Esophagus muscularis mucosa (tissue), 4 donors: ENCODE data around the gene DOK5. TPM values are rescaled to one million over a fixed set of nuclear protein-coding genes. Genes with fewer than 3 reads are reported as not detected.

Experiments
- DNase-seq: peaks from one replicate; pipeline ENCODE4 v3.0.0-alpha.2; 2017; ENCODE audit errors: extremely low spot score
- H3K27ac ChIP-seq, 4 donors: fragments of 200-600 bp; sonication (generic); replicated peaks in 1 of 4; 1 replicate in 3 of 4; 2 replicates in 1 of 4; pipeline ENCODE4 v1.5.1; 2016 to 2019; ENCODE audit warnings: mild to moderate bottlenecking in 1 of 4
- H3K27me3 ChIP-seq, 4 donors: fragments of 200-600 bp; sonication (generic); one replicate each; pipeline versions ENCODE4 v1.5.1 to v1.6.0; 2016 to 2019
- H3K36me3 ChIP-seq, 4 donors: fragments of 200-600 bp; sonication (generic); one replicate each; pipeline ENCODE4 v1.5.1; 2016 to 2019
- H3K4me1 ChIP-seq, 4 donors: fragments of 200-600 bp; sonication (generic); one replicate each; pipeline ENCODE4 v1.5.1; 2016 to 2019
- H3K4me3 ChIP-seq, 4 donors: fragments of 200-600 bp; sonication (generic); 1 replicate in 2 of 4; 2 replicates in 2 of 4; pipeline ENCODE4 v1.5.1; 2016 to 2019; ENCODE audit warnings: mild to moderate bottlenecking in 4 of 4, moderate library complexity in 1 of 4
- H3K9me3 ChIP-seq, 4 donors: fragments of 200-600 bp; sonication (generic); 1 replicate in 3 of 4; 2 replicates in 1 of 4; pipeline ENCODE4 v1.5.1; 2016 to 2019
- EP300 ChIP-seq: sonication (generic); formaldehyde crosslinking; IDR thresholded peaks from one replicate; pipeline ENCODE4 v1.6.1; 2017; ENCODE audit warnings: antibody characterized with exemption
- POLR2A ChIP-seq: fragments of 450-650 bp; IDR thresholded peaks from one replicate; pipeline ENCODE4 v1.6.1; 2017; ENCODE audit warnings: antibody characterized with exemption, moderate library complexity, mild to moderate bottlenecking, low read depth
- POLR2AphosphoS5 ChIP-seq, 2 donors: sonication (generic); formaldehyde crosslinking; IDR thresholded peaks; one replicate each; pipeline ENCODE4 v1.6.1; 2017; ENCODE audit warnings: antibody characterized with exemption in 2 of 2
- WGBS: methylation state at CpG from one replicate; pipeline ENCODE4 v1.1.5; 2018; 5-methylcytosine and 5-hydroxymethylcytosine counted together
- intact Hi-C: fragments of 100-400 bp; cut with DNase I; formaldehyde crosslinking; loops from one replicate; pipeline ENCODE4 v1.15.1; 2023
- total RNA-seq, 4 donors: library from RNA; depleted of rRNA; stranded (reverse); fragments of >200 nt; gene quantifications; one replicate each; pipeline versions ENCODE4 v1.1.0 to v1.2.1, GENCODE V29; 2016
- TF ChIP-seq, protein P1 (sequence below), 3 experiments: fragments of 200-600 bp in 2 of 3; fragments of 450-650 bp in 1 of 3; sonication (generic) in 2 of 3; IDR thresholded peaks; one replicate each; pipeline ENCODE4 v1.5.1; 2017 to 2019; ENCODE audit warnings: antibody characterized with exemption in 3 of 3, mild to moderate bottlenecking in 2 of 3, moderate library complexity in 1 of 3

The DOK5 gene
- total RNA-seq, 4 donors from 2014 or later: 0.32 to 1.5 (median 0.79) TPM

DNA sequence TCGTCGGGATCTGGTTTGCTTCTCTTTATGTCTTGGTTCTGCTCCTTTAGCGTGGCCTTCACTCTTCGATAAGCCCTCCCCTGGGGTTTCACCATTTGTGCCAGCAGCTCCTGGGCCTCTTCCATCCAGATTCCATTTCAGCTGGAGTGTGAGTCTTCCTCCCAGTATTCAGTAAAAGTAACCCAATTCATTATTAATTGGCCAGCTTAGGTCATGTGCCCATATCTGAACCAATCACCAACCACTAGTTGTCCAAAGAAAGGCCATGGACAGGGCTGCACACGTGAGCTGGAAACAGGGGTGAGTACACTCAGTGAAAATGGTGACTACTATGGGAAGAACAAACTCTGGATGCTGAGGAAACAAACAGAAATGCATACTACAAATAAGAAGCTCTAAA is 2.8 kb upstream of the DOK5 start:
- Histone ChIP-seq H3K4me1 (peaks cover 4 to 26% (median 17%) of the 10 kb centered on the region in 4 donors), H3K9me3 (no peaks in the 10 kb centered on the region), H3K27ac (no peak overlapping the region), H3K4me3 (no peak overlapping the region), H3K27me3 (peaks cover 0 to 26% (median 6%) of the 10 kb centered on the region in 4 donors), H3K36me3 (no peaks in the 10 kb centered on the region)
- 86% methylated on average over 5 of the region's 5 CpGs for WGBS
- DNase-seq: no peak
- no peak for TF ChIP-seq EP300
- TF ChIP-seq, protein P1, sequence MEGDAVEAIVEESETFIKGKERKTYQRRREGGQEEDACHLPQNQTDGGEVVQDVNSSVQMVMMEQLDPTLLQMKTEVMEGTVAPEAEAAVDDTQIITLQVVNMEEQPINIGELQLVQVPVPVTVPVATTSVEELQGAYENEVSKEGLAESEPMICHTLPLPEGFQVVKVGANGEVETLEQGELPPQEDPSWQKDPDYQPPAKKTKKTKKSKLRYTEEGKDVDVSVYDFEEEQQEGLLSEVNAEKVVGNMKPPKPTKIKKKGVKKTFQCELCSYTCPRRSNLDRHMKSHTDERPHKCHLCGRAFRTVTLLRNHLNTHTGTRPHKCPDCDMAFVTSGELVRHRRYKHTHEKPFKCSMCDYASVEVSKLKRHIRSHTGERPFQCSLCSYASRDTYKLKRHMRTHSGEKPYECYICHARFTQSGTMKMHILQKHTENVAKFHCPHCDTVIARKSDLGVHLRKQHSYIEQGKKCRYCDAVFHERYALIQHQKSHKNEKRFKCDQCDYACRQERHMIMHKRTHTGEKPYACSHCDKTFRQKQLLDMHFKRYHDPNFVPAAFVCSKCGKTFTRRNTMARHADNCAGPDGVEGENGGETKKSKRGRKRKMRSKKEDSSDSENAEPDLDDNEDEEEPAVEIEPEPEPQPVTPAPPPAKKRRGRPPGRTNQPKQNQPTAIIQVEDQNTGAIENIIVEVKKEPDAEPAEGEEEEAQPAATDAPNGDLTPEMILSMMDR (IDR thresholded peaks at IDR 0.05): no peak
- TF ChIP-seq POLR2AphosphoS5 (IDR thresholded peaks at IDR 0.05): no peak
- TF ChIP-seq POLR2A: no peak
- intact Hi-C loops: no loop called here

DNA sequence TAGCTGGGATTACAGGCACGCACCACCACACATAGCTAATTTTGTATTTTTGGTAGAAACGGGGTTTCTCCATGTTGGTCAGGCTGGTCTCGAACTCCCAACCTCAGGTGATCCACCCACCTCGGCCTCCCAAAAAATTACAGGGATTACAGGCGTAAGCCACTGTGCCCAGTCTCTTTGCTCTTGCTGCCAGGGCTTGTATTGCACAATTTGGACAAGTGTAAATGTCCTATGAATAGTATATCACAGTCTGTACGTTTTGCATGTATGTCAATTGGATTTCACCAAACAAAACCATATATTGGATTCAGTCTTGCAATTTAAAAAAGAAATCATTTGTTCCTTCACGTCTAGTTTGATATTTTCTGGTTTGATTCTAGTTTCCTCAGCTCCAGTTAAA is 2.1 kb upstream of the DOK5 start:
- DNase-seq: no peak
- Histone ChIP-seq H3K27ac (no peak overlapping the region), H3K4me1 (peaks cover 4 to 26% (median 17%) of the 10 kb centered on the region in 4 donors), H3K4me3 (no peak overlapping the region), H3K27me3 (peaks cover 0 to 33% (median 6%) of the 10 kb centered on the region in 4 donors), H3K9me3 (no peaks in the 10 kb centered on the region), H3K36me3 (no peaks in the 10 kb centered on the region)
- TF ChIP-seq POLR2AphosphoS5 (IDR thresholded peaks at IDR 0.05) (no peak), POLR2A (no peak), EP300 (no peak)
- TF ChIP-seq, protein P1 (IDR thresholded peaks at IDR 0.05): no peak
- WGBS: 88% methylated on average over 7 of the region's 7 CpGs
- intact Hi-C loops: no loop called here

DNA sequence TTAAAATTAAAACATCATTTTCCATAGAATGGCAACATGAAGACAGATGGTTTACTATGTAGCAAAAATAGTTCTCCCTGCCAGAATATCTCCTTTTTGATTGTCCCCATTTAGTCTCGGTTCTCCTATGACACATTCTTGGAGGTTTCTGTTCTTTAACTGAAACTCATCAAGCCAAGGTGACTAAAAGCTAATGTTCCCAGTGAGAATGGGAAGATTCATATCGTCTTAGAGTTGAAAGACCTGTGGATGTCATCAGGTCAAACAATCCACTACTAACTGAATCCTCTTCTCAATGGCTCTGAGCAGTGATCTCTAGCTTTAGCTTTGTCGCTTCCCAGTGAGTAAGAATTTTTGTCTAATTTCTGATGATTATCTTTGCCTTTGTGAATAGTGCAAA is 1.3 kb upstream of the DOK5 start:
- no peak for DNase-seq
- Histone ChIP-seq H3K27me3 (peaks cover 0 to 37% (median 8%) of the 10 kb centered on the region in 4 donors), H3K4me1 (peaks cover 4 to 26% (median 17%) of the 10 kb centered on the region in 4 donors), H3K9me3 (no peaks in the 10 kb centered on the region), H3K27ac (no peak overlapping the region), H3K36me3 (no peaks in the 10 kb centered on the region), H3K4me3 (no peak overlapping the region)
- intact Hi-C loops: no loop called here
- TF ChIP-seq POLR2AphosphoS5 (IDR thresholded peaks at IDR 0.05) (no peak), POLR2A (no peak), EP300 (no peak)
- TF ChIP-seq, protein P1 (IDR thresholded peaks at IDR 0.05): no peak
- WGBS: 67% methylated on average over 3 of the region's 3 CpGs

DNA sequence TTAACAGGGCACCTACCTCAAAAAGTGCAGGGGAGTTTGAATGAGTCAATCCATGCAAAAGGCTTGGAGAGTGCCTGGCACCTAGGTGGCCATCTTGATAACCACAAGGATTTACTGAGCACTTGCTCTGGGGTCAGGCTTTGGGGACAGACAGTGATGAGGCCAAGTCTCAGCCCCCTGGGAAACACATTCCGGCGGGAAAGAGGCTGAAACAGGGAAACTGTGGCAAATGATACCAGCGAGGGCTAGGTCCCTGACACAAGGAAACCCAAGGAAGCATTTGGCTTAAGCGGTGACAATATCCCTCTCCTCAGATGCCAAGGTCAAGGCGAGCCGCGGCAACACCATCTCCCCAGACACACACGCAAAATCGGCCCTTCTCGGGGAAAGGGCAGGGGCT is 527 bp upstream of the DOK5 start:
- H3K27me3 ChIP-seq: peaks cover 0 to 37% (median 8%) of the 10 kb centered on the region in 4 donors
- peaks cover 4 to 26% (median 17%) of the 10 kb centered on the region in 4 donors for H3K4me1 ChIP-seq
- TF ChIP-seq POLR2A (no peak), POLR2AphosphoS5 (IDR thresholded peaks at IDR 0.05) (no peak), EP300 (no peak)
- TF ChIP-seq, protein P1 (IDR thresholded peaks at IDR 0.05): no peak
- peak; percentile 53 for DNase-seq
- peak overlapping the region in 1 of 4 donors; percentile 19 for H3K27ac ChIP-seq
- H3K4me3 ChIP-seq: peak overlapping the region; percentile 54 to 60 (median 58)
- intact Hi-C loops: no loop called here
- 21% methylated on average over 8 of the region's 10 CpGs for WGBS
- no peaks in the 10 kb centered on the region for H3K9me3 ChIP-seq
- H3K36me3 ChIP-seq: no peaks in the 10 kb centered on the region
